ENCODE results near the gene SNX22. TPM values are rescaled to one million over a fixed set of nuclear protein-coding genes. Genes with fewer than 3 reads are reported as not detected.

The SNX22 gene
- total and polyA plus RNA-seq, 2 of the 8 experiments (the other 6 are each of a cell fraction or from before 2014, with no cell fraction given): 4.9 TPM

DNA sequence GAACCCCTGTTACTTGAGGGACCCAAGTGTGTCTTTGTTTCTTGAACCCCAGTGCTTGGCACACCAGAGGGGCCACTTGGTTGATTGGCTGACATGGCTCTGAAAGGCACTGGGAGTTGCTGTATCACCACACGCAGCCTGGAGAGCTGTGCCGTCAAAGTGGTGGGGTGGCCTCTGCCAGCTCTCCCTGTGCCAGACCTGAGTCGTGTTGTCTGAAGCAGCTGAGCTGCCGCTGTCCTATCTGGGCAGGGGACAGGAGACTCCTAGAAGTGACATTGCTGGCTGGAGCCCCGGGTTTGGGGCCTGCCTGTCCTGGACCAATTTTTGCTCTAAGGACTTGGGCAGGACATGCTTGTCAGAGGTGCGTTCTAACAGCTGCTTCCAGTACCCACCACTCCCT lies 5.5 kb upstream of the SNX22 start:
- H3K23me2 ChIP-seq (ENCODE audit: low read depth, low read length): no peaks in the 10 kb centered on the region; the same call in 1 of the 2 replicates
- no peak for FAIRE-seq
- no peak overlapping the region for H3K4me2 ChIP-seq (ENCODE audit: insufficient read depth in 1 of 2, low read depth in 2 of 2, low read length in 2 of 2)
- no peak overlapping the region for H2BK12ac ChIP-seq (ENCODE audit: low read depth, low read length)
- H2BK120ac ChIP-seq (replicated peaks; ENCODE audit: low read depth, low read length): no peak overlapping the region
- POLR2A ChIA-PET (ENCODE audit: partially characterized antibody): interaction anchor here (0.6 to 2.3 kb wide), 3 partner anchors 11 to 42 kb away, joined by 3 to 7 read pairs (median 4); no protein-coding TSS in a partner anchor
- H3K4me1 ChIP-seq (replicated peaks in 1 of 4; ENCODE audit: control insufficient read depth in 3 of 4, insufficient read depth in 4 of 4, low read length in 3 of 4): peaks cover 0 to under 1% (median 0%) of the 10 kb centered on the region in 4 experiments; a peak in 2 of 7 replicates
- H3K4me3 ChIP-seq (ENCODE audit: extremely low read depth in 1 of 4, insufficient read depth in 2 of 4, low read depth in 3 of 4, low read length in 4 of 4): no peak overlapping the region
- no peaks in the 10 kb centered on the region for H3K79me1 ChIP-seq (ENCODE audit: low read depth, low read length)
- no peak overlapping the region for H3K9ac ChIP-seq (replicated peaks in 1 of 4; ENCODE audit: extremely low read depth in 1 of 4, low read depth in 3 of 4, low read length in 3 of 4)
- no peak overlapping the region for H2BK15ac ChIP-seq (ENCODE audit: low read length)
- H4K91ac ChIP-seq (replicated peaks; ENCODE audit: insufficient read length, low read length): no peak overlapping the region
- no peak overlapping the region for H2AK5ac ChIP-seq (ENCODE audit: low read depth, low read length)
- peaks cover 0 to 5% (median 0%) of the 10 kb centered on the region in 4 experiments; a peak in 1 of 8 replicates for H3K36me3 ChIP-seq (ENCODE audit: control insufficient read depth in 2 of 4, insufficient read depth in 4 of 4, low read length in 3 of 4)
- no peak overlapping the region for H3K23ac ChIP-seq (ENCODE audit: insufficient read length)
- no peak overlapping the region for H3K4ac ChIP-seq (replicated peaks; ENCODE audit: insufficient read length, low read depth, low read length)
- no peak overlapping the region for H3K18ac ChIP-seq (ENCODE audit: extremely low read depth, low read length)
- H2BK20ac ChIP-seq (ENCODE audit: low read length): no peak overlapping the region
- no peak overlapping the region for H2AFZ ChIP-seq (ENCODE audit: low read length)
- no peak for DNase-seq (ENCODE audit: low read depth in 1 of 2, low spot score in 2 of 2)
- H3K27me3 ChIP-seq (replicated peaks in 1 of 4; ENCODE audit: control insufficient read depth in 3 of 4, extremely low read depth in 1 of 4, insufficient read depth in 3 of 4, low read length in 3 of 4): 0 out of 7 replicates have a peak, but pooled peaks cover 0 to 3% (median 1%) of the 10 kb centered on the region in 4 experiments
- H3K56ac ChIP-seq (replicated peaks; ENCODE audit: insufficient read length, low read depth, low read length): no peak overlapping the region
- 92% methylated on average over 6 of the region's 6 CpGs; no CpG with 5 or more reads in 1 of the 2 experiments for WGBS, 2 experiments (ENCODE audit: extremely low coverage in 1 of 2, insufficient coverage in 1 of 2, insufficient read length in 1 of 2, insufficient replicate concordance in 2 of 2, low coverage in 1 of 2, low lambda C conversion rate in 2 of 2, missing lambda C conversion rate in 1 of 2)
- no peaks in the 10 kb centered on the region for H3K9me3 ChIP-seq (ENCODE audit: insufficient read depth in 2 of 2, low read depth in 1 of 2, low read length in 1 of 2)
- H3K14ac ChIP-seq (ENCODE audit: insufficient read length): no peak overlapping the region
- H4K5ac ChIP-seq (ENCODE audit: insufficient read length, low read depth, low read length): no peak overlapping the region
- H2BK5ac ChIP-seq (ENCODE audit: low read depth, low read length): peak overlapping the region; percentile 35; the same call in 1 of the 2 replicates
- CTCF ChIA-PET (ENCODE audit: partially characterized antibody): interaction anchor here (0.8 to 4.1 kb wide), 4 partner anchors 9 to 77 kb away, joined by 3 to 18 read pairs (median 5); no protein-coding TSS in a partner anchor
- H3K27ac ChIP-seq (ENCODE audit: low read depth, low read length): no peak overlapping the region
- H4K20me1 ChIP-seq (replicated peaks in 1 of 2; ENCODE audit: control insufficient read depth in 1 of 2, insufficient read depth in 2 of 2, low read length in 2 of 2): peaks cover 0 to 3% of the 10 kb centered on the region in 2 experiments
- no peak overlapping the region for H4K8ac ChIP-seq (ENCODE audit: extremely low read depth, insufficient read depth, low read length)
- no peaks in the 10 kb centered on the region for H3K79me2 ChIP-seq (ENCODE audit: control insufficient read depth in 1 of 2, insufficient read depth in 2 of 2, low read length in 2 of 2)
- TF ChIP-seq RFX5 (IDR thresholded peaks at IDR 0.05; ENCODE audit: borderline replicate concordance, low read depth, low read length) (no peak), KDM1A (IDR thresholded peaks at IDR 0.05; ENCODE audit: borderline replicate concordance, low read length) (no peak), TCF12 (IDR thresholded peaks at IDR 0.05; ENCODE audit: low read depth, low read length) (no peak), CBX5 (IDR thresholded peaks at IDR 0.05; ENCODE audit: low read depth, low read length) (no peak), CTCF (IDR thresholded peaks at IDR 0.05; ENCODE audit: control extremely low read depth in 1 of 3, insufficient read depth in 1 of 3, low read depth in 1 of 3, low read length in 3 of 3) (no peak), SP4 (IDR thresholded peaks at IDR 0.05; ENCODE audit: low read length) (no peak), SAP30 (IDR thresholded peaks at IDR 0.05; ENCODE audit: insufficient read depth, insufficient replicate concordance, low read length) (no peak), MAFK (IDR thresholded peaks at IDR 0.05; ENCODE audit: low read depth, low read length) (no peak), SIX5 (IDR thresholded peaks at IDR 0.05; ENCODE audit: low read depth, low read length) (no peak), EGR1 (IDR thresholded peaks at IDR 0.05; ENCODE audit: borderline replicate concordance, low read depth, low read length) (no peak), TEAD4 (IDR thresholded peaks at IDR 0.05; ENCODE audit: low read depth, low read length) (no peak)
